A549 (cell line): Measurements from ENCODE around the gene MAP6D1. TPM values are rescaled to one million over a fixed set of nuclear protein-coding genes. Genes with fewer than 3 reads are reported as not detected.
"Not testable (repeated sequence)": the region's sequence is repeated elsewhere in the genome, so short reads cannot be mapped to it uniquely, and the experiment has no call there.

Experiments used
- ATAC-seq, 2 experiments: fragments of 200-7000 bp in 1 of 2; fragments of >200 bp in 1 of 2; cut with Nextera tagmentation in 1 of 2; cut with Tn5 transposase in 1 of 2; 3 replicates each; pipeline versions ENCODE4 v1.8.0 to v1.9.1; 2018 to 2020; ENCODE audit warnings: mild to moderate bottlenecking in 1 of 2, moderate library complexity in 1 of 2
- CTCF ChIA-PET: fragments of 300-600 bp; sonication (Branson Sonifier 250); formaldehyde crosslinking; extraction: SDS; loops from one replicate; lab custom pipeline; 2021; ENCODE audit warnings: antibody characterized with exemption, inconsistent platforms; lab: Yijun Ruan, JAX
- POLR2A ChIA-PET: fragments of 350-600 bp; formaldehyde crosslinking; extraction: SDS; loops from one replicate; lab custom pipeline; 2021; ENCODE audit warnings: antibody characterized with exemption, inconsistent platforms; lab: Yijun Ruan, JAX
- DNase-seq, 2 experiments: peaks; one replicate each; pipeline versions ENCODE4 v3.0.0 to v3.0.0-alpha.2; 2011 to 2016; ENCODE audit warnings: low read depth in 1 of 2, low spot score in 1 of 2
- FAIRE-seq: peaks from 2 replicates; lab custom pipeline; 2011; peaks lifted over from hg19 to GRCh38; lab: Jason Lieb, UNC
- H3K27ac ChIP-seq, 2 experiments: fragments of >200 bp; sonication (Bioruptor Twin); formaldehyde crosslinking; 3 replicates each; pipeline ENCODE4 v1.5.1; 2016 to 2017
- H3K4me1 ChIP-seq: fragments of >200 bp; sonication (Bioruptor Twin); formaldehyde crosslinking; 3 replicates; pipeline ENCODE4 v1.6.1; 2016
- H3K4me2 ChIP-seq: fragments of >200 bp; sonication (Bioruptor Twin); formaldehyde crosslinking; 3 replicates; pipeline ENCODE4 v1.6.1; 2016
- H3K4me3 ChIP-seq: fragments of >200 bp; sonication (Bioruptor Twin); formaldehyde crosslinking; 3 replicates; pipeline ENCODE4 v1.5.1; 2016
- H3K9me3 ChIP-seq: fragments of >200 bp; sonication (Bioruptor Twin); formaldehyde crosslinking; 3 replicates; pipeline ENCODE4 v1.6.1; 2016
- ATOH8 ChIP-seq: fragments of 250-450 bp; sonication (Bioruptor Pico); IDR thresholded peaks from 2 replicates; pipeline ENCODE4 v1.5.0; 2020; ENCODE audit warnings: low read depth, mild to moderate bottlenecking, moderate library complexity
- BCL3 ChIP-seq: fragments of >200 bp; sonication (Bioruptor Twin); formaldehyde crosslinking; IDR thresholded peaks from 3 replicates; pipeline ENCODE4 v1.6.1; 2016
- BHLHE40 ChIP-seq: IDR thresholded peaks from 2 replicates; pipeline ENCODE4 v1.6.1; 2012; ENCODE audit warnings: low read depth, low read length, inconsistent platforms
- CBX2 ChIP-seq: fragments of 200-600 bp; sonication (generic); IDR thresholded peaks from 2 replicates; pipeline ENCODE4 v1.6.1; 2016; ENCODE audit warnings: low read depth, mild to moderate bottlenecking, borderline replicate concordance
- CHD2 ChIP-seq: fragments of 150-350 bp; IDR thresholded peaks from 2 replicates; pipeline ENCODE4 v1.6.1; 2014; ENCODE audit warnings: low read length; ENCODE audit not compliant: partially characterized antibody
- CHD4 ChIP-seq: fragments of 200-600 bp; sonication (generic); IDR thresholded peaks from 2 replicates; pipeline ENCODE4 v1.6.1; 2016; ENCODE audit warnings: antibody characterized with exemption, mild to moderate bottlenecking, borderline replicate concordance
- CTCF ChIP-seq: fragments of >200 bp; sonication (Bioruptor Twin); formaldehyde crosslinking; IDR thresholded peaks from 3 replicates; pipeline ENCODE4 v1.5.1; 2016
- EP300 ChIP-seq, 2 experiments: fragments of >200 bp; sonication (Bioruptor Twin); formaldehyde crosslinking; IDR thresholded peaks; 2 replicates in 1 of 2; 3 replicates in 1 of 2; pipeline ENCODE4 v1.6.1; 2016 to 2017
- ESRRA ChIP-seq: fragments of 150-350 bp; IDR thresholded peaks from 2 replicates; pipeline ENCODE4 v1.6.1; 2014; ENCODE audit warnings: mild to moderate bottlenecking, low read length, borderline replicate concordance
- FOXS1 ChIP-seq: fragments of 250-450 bp; sonication (Bioruptor Pico); IDR thresholded peaks from 2 replicates; pipeline ENCODE4 v1.5.0; 2020; ENCODE audit warnings: mild to moderate bottlenecking, moderate library complexity
- HOXB5 ChIP-seq: fragments of 250-450 bp; sonication (Bioruptor Pico); IDR thresholded peaks from 2 replicates; pipeline ENCODE4 v1.5.0; 2020; ENCODE audit warnings: mild to moderate bottlenecking, moderate library complexity
- JUN ChIP-seq, 2 experiments: fragments of >200 bp; sonication (Bioruptor Twin); formaldehyde crosslinking; IDR thresholded peaks; 2 replicates in 1 of 2; 3 replicates in 1 of 2; pipeline ENCODE4 v1.6.1; 2016 to 2017
- JUNB ChIP-seq: fragments of >200 bp; sonication (Bioruptor Twin); formaldehyde crosslinking; IDR thresholded peaks from 2 replicates; pipeline ENCODE4 v1.6.1; 2016
- MAFK ChIP-seq: fragments of 450-650 bp; IDR thresholded peaks from 2 replicates; pipeline ENCODE4 v1.6.1; 2014; ENCODE audit not compliant: partially characterized antibody
- MAX ChIP-seq: IDR thresholded peaks from 2 replicates; pipeline ENCODE4 v1.6.1; 2012
- PBX3 ChIP-seq: IDR thresholded peaks from 2 replicates; pipeline ENCODE4 v1.6.1; 2012
- POLR2A ChIP-seq: IDR thresholded peaks from 2 replicates; pipeline ENCODE4 v1.6.1; 2012; ENCODE audit warnings: mild to moderate bottlenecking, low read length
- RFX5 ChIP-seq: fragments of 450-650 bp; IDR thresholded peaks from 2 replicates; pipeline ENCODE4 v1.7.1; 2014; ENCODE audit warnings: antibody characterized with exemption, mild to moderate bottlenecking, moderate library complexity
- SMC3 ChIP-seq: fragments of >200 bp; sonication (Bioruptor Twin); formaldehyde crosslinking; IDR thresholded peaks from 3 replicates; pipeline ENCODE4 v1.6.1; 2018; ENCODE audit warnings: inconsistent platforms
- SREBF2 ChIP-seq: fragments of 450-650 bp; IDR thresholded peaks from 2 replicates; pipeline ENCODE4 v1.6.1; 2014; ENCODE audit warnings: mild to moderate bottlenecking, moderate library complexity
- USF2 ChIP-seq: fragments of 450-650 bp; IDR thresholded peaks from 2 replicates; pipeline ENCODE4 v1.6.1; 2014; ENCODE audit warnings: antibody characterized with exemption
- ZFP36 ChIP-seq: fragments of 450-650 bp; IDR thresholded peaks from 2 replicates; pipeline ENCODE4 v1.6.1; 2014; ENCODE audit warnings: borderline replicate concordance; ENCODE audit not compliant: partially characterized antibody
- WGBS: methylation state at CpG from one replicate; pipeline ENCODE4 v1.1.6; 2017; ENCODE audit errors: missing lambda C conversion rate; 5-methylcytosine and 5-hydroxymethylcytosine counted together
- polyA plus RNA-seq, 4 experiments: library from polyadenylated mRNA; depleted of rRNA in 3 of 4; stranded (reverse); fragments of >200 nt; fragmentation: RNase III in 1 of 4; extraction: RNeasy Plus Mini Kit Qiagen cat#74134 plus additional on column Dnase treatment in 1 of 4; gene quantifications; 2 replicates in 3 of 4; 3 replicates in 1 of 4; pipeline ENCODE4 v1.2.3, GENCODE V29; 2011 to 2017

MAP6D1 gene
- polyA plus RNA-seq, 2 of the 4 experiments (the other 2 are of a cell fraction) = 0.68 to 1.2 TPM

GRCh38 chr3:183777016-183777618 is 48.3 kb downstream of the MAP6D1 start:
- no peak for DNase-seq
- 91% methylated on average over 4 of the region's 4 CpGs for WGBS
- ATAC-seq = no peak
- no peak for FAIRE-seq
- Histone ChIP-seq H3K4me3 (no peak overlapping the region), H3K4me2 (no peak overlapping the region), H3K9me3 (no peaks in the 10 kb centered on the region), H3K27ac (no peak overlapping the region), H3K4me1 (no peaks in the 10 kb centered on the region)
- POLR2A ChIA-PET = no interaction called here
- CTCF ChIA-PET = interaction anchor here (2.7 kb wide), 1 partner anchor 10 kb away, joined by 8 read pairs; no protein-coding TSS in a partner anchor
- TF ChIP-seq CTCF (no peak), SREBF2 (no peak), ESRRA (no peak), BCL3 (no peak), MAFK (peak; percentile 32)
- TF ChIP-seq, all 56 proteins: peak for 1

GRCh38 chr3:183776451-183776850 is 48.9 kb downstream of the MAP6D1 start:
- POLR2A ChIA-PET, DNase-seq, H3K27ac ChIP-seq, H3K4me1 ChIP-seq, FAIRE-seq, H3K9me3 ChIP-seq, ATAC-seq, H3K4me3 ChIP-seq, H3K4me2 ChIP-seq: not testable (repeated sequence)
- WGBS = 93% methylated on average over 5 of the region's 5 CpGs
- CTCF ChIA-PET = interaction anchor here (0.6 to 2.7 kb wide), 3 partner anchors 10 to 308 kb away, joined by 3 to 8 read pairs (median 3); no protein-coding TSS in a partner anchor

GRCh38 chr3:183775781-183776180 is 49.6 kb downstream of the MAP6D1 start:
- H3K4me1 ChIP-seq = no peaks in the 10 kb centered on the region
- TF ChIP-seq MAX (no peak), RFX5 (no peak), USF2 (no peak), PBX3 (no peak), CBX2 (no peak), JUNB (no peak), CHD2 (no peak), JUN (IDR thresholded peaks at IDR 0.05) (no peak), MAFK (no peak), BHLHE40 (no peak), CHD4 (no peak), ZFP36 (no peak), SMC3 (no peak), FOXS1 (CRISPR knock-in tag) (no peak), POLR2A (no peak), ATOH8 (CRISPR knock-in tag) (no peak), HOXB5 (no peak), EP300 (IDR thresholded peaks at IDR 0.05) (no peak)
- ChIA-PET CTCF (interaction anchor here (0.6 to 2.7 kb wide), 3 partner anchors 9 to 308 kb away, joined by 3 to 8 read pairs (median 3); no protein-coding TSS in a partner anchor), POLR2A (no interaction called here)
- H3K4me3 ChIP-seq = no peak overlapping the region
- 91% methylated on average over 5 of the region's 5 CpGs for WGBS
- ATAC-seq = no peak
- no peak overlapping the region for H3K27ac ChIP-seq
- H3K9me3 ChIP-seq = no peaks in the 10 kb centered on the region
- no peak for DNase-seq
- H3K4me2 ChIP-seq = no peak overlapping the region
- FAIRE-seq = no peak
